Renal cortex interstitium (tissue), 15 donors: Measurements from ENCODE around the gene DYNC1LI1. TPM values are rescaled to one million over a fixed set of nuclear protein-coding genes. Genes with fewer than 3 reads are reported as not detected.

Experiments used
- DNase-seq, 11 donors: peaks; one replicate each; pipeline ENCODE4 v3.0.0-alpha.2; 2013; ENCODE audit warnings: low read depth in 9 of 11, low spot score in 4 of 11; ENCODE audit errors: extremely low read depth in 1 of 11
- long read RNA-seq, 16 experiments: transcript quantifications; one replicate each; lab custom pipeline, GENCODE V29; 2026
- polyA plus RNA-seq, 3 donors: library from polyadenylated mRNA; unstranded; fragments of 120-200 nt; gene quantifications; one replicate each; pipeline ENCODE4 v1.2.1, GENCODE V29; 2013; ENCODE audit not compliant: insufficient read length in 3 of 3

DYNC1LI1 gene
- 10 to 100 TPM; 34.5 to 45.8 (median 37.8) TPM for polyA plus RNA-seq
- long read RNA-seq, donor 1, transcript DYNC1LI1-207 (3 exons, 814 nt): major isoform, 6 of 14 reads
- long read RNA-seq, donor 1, partial matches to known transcripts: 5 of 14 reads
- long read RNA-seq, donor 1, other reads (novel, unspliced or antisense): 0 of 14 reads
- long read RNA-seq, donor 2, transcript DYNC1LI1-207 (3 exons, 814 nt): major isoform, 7 of 8 reads
- long read RNA-seq, donor 2, partial matches to known transcripts: 0 of 8 reads
- long read RNA-seq, donor 2, other reads (novel, unspliced or antisense): 0 of 8 reads
- long read RNA-seq, donor 3, transcript DYNC1LI1-207 (3 exons, 814 nt): major isoform, 7 of 26 reads
- long read RNA-seq, donor 3, partial matches to known transcripts: 15 of 26 reads
- long read RNA-seq, donor 3, other reads (novel, unspliced or antisense): 0 of 26 reads
- long read RNA-seq, donor 4, transcript DYNC1LI1-201 (13 exons, 2,504 nt): major isoform, 8 of 24 reads
- long read RNA-seq, donor 4, partial matches to known transcripts: 12 of 24 reads
- long read RNA-seq, donor 4, other reads (novel, unspliced or antisense): 0 of 24 reads
- long read RNA-seq, donor 5: 0 reads
- long read RNA-seq, donor 6, transcript DYNC1LI1-201 (13 exons, 2,504 nt): major isoform, 5 of 37 reads
- long read RNA-seq, donor 6, transcript DYNC1LI1-207 (3 exons, 814 nt): major isoform, 5 of 37 reads
- long read RNA-seq, donor 6, partial matches to known transcripts: 27 of 37 reads
- long read RNA-seq, donor 6, other reads (novel, unspliced or antisense): 0 of 37 reads
- long read RNA-seq, donor 7, transcript DYNC1LI1-207 (3 exons, 814 nt): minor isoform, 5 of 26 reads
- long read RNA-seq, donor 7, transcript DYNC1LI1-201 (13 exons, 2,504 nt): major isoform, 8 of 26 reads
- long read RNA-seq, donor 7, partial matches to known transcripts: 13 of 26 reads
- long read RNA-seq, donor 7, other reads (novel, unspliced or antisense): 0 of 26 reads
- long read RNA-seq, donor 8, transcript DYNC1LI1-201 (13 exons, 2,504 nt): major isoform, 9 of 70 reads
- long read RNA-seq, donor 8, transcript DYNC1LI1-207 (3 exons, 814 nt): major isoform, 9 of 70 reads
- long read RNA-seq, donor 8, partial matches to known transcripts: 52 of 70 reads
- long read RNA-seq, donor 8, other reads (novel, unspliced or antisense): 0 of 70 reads
- long read RNA-seq, donor 9, transcript DYNC1LI1-201 (13 exons, 2,504 nt): major isoform, 6 of 8 reads
- long read RNA-seq, donor 9, partial matches to known transcripts: 0 of 8 reads
- long read RNA-seq, donor 9, other reads (novel, unspliced or antisense): 0 of 8 reads
- long read RNA-seq, donor 10, transcript DYNC1LI1-201 (13 exons, 2,504 nt): major isoform, 6 of 50 reads
- long read RNA-seq, donor 10, partial matches to known transcripts: 40 of 50 reads
- long read RNA-seq, donor 10, other reads (novel, unspliced or antisense): 0 of 50 reads
- long read RNA-seq, donor 11, transcript DYNC1LI1-201 (13 exons, 2,504 nt): major isoform, 6 of 20 reads
- long read RNA-seq, donor 11, partial matches to known transcripts: 11 of 20 reads
- long read RNA-seq, donor 11, other reads (novel, unspliced or antisense): 0 of 20 reads
- long read RNA-seq, donor 12, partial matches to known transcripts: 0 of 5 reads
- long read RNA-seq, donor 12, other reads (novel, unspliced or antisense): 0 of 5 reads
- long read RNA-seq, donor 13, transcript DYNC1LI1-201 (13 exons, 2,504 nt): minor isoform, 5 of 52 reads
- long read RNA-seq, donor 13, transcript DYNC1LI1-207 (3 exons, 814 nt): major isoform, 14 of 52 reads
- long read RNA-seq, donor 13, partial matches to known transcripts: 33 of 52 reads
- long read RNA-seq, donor 13, other reads (novel, unspliced or antisense): 0 of 52 reads
- long read RNA-seq, donor 14, transcript DYNC1LI1-207 (3 exons, 814 nt): major isoform, 5 of 9 reads
- long read RNA-seq, donor 14, partial matches to known transcripts: 0 of 9 reads
- long read RNA-seq, donor 14, other reads (novel, unspliced or antisense): 0 of 9 reads
- long read RNA-seq, donor 15, partial matches to known transcripts: 0 of 7 reads
- long read RNA-seq, donor 15, other reads (novel, unspliced or antisense): 0 of 7 reads
- long read RNA-seq, donor 16, transcript DYNC1LI1-207 (3 exons, 814 nt): minor isoform, 5 of 86 reads
- long read RNA-seq, donor 16, transcript DYNC1LI1-201 (13 exons, 2,504 nt): major isoform, 14 of 86 reads
- long read RNA-seq, donor 16, partial matches to known transcripts: 67 of 86 reads
- long read RNA-seq, donor 16, other reads (novel, unspliced or antisense): 0 of 86 reads

- DNase-seq: peak; percentile 77 to 94 (median 89)
Measured at GRCh38 chr3:32570421-32571191, at the start of gene DYNC1LI1. Gene DYNC1LI1 (minus strand): TSS chr3:32570858. CDS start chr3:32570770, 88 bp downstream.

GRCh38 chr3:32619395-32619794 is 48.7 kb upstream of the DYNC1LI1 start:
- no peak for DNase-seq

GRCh38 chr3:32616267-32616962 is 45.8 kb upstream of the DYNC1LI1 start:
- DNase-seq: no peak

- no peak for DNase-seq
Measured at GRCh38 chr3:32614956-32615355, 44.3 kb upstream of the DYNC1LI1 start.

GRCh38 chr3:32613183-32613582 is 42.5 kb upstream of the DYNC1LI1 start:
- DNase-seq: no peak

- DNase-seq: no peak
Measured at GRCh38 chr3:32612547-32612946, 41.9 kb upstream of the DYNC1LI1 start.

GRCh38 chr3:32607522-32607921 is 36.9 kb upstream of the DYNC1LI1 start:
- DNase-seq: no peak

GRCh38 chr3:32606960-32607359 is 36.3 kb upstream of the DYNC1LI1 start:
- DNase-seq: no peak

- DNase-seq: no peak
Measured at GRCh38 chr3:32606277-32606676, 35.6 kb upstream of the DYNC1LI1 start.

GRCh38 chr3:32603064-32603463 is 32.4 kb upstream of the DYNC1LI1 start:
- no peak for DNase-seq

- no peak for DNase-seq
Measured at GRCh38 chr3:32602206-32602605, 31.5 kb upstream of the DYNC1LI1 start.

- DNase-seq: no peak
Measured at GRCh38 chr3:32601722-32602121, 31.1 kb upstream of the DYNC1LI1 start.

- DNase-seq: no peak
Measured at GRCh38 chr3:32597656-32598055, 27.0 kb upstream of the DYNC1LI1 start.

GRCh38 chr3:32596909-32597369 is 26.3 kb upstream of the DYNC1LI1 start:
- peak in 7 of 11 donors; percentile 32 to 69 (median 58) for DNase-seq

GRCh38 chr3:32596282-32596908 is 25.7 kb upstream of the DYNC1LI1 start:
- DNase-seq: no peak
